Ishikawa (cell line): ENCODE measurements around the gene PHIP.

ENCODE experiments used
- CEBPB ChIP-seq: IDR thresholded peaks from 2 replicates; pipeline ENCODE4 v1.6.1; 2012
- CREB1 ChIP-seq: IDR thresholded peaks from 2 replicates; pipeline ENCODE4 v1.6.1; 2012; ENCODE audit warnings: low read depth
- EGR1 ChIP-seq: IDR thresholded peaks from 2 replicates; pipeline ENCODE4 v1.6.1; 2012
- EP300 ChIP-seq: IDR thresholded peaks from 2 replicates; pipeline ENCODE4 v1.6.1; 2012; ENCODE audit warnings: borderline replicate concordance
- FOXM1 ChIP-seq: IDR thresholded peaks from 2 replicates; pipeline ENCODE4 v1.6.1; 2012; ENCODE audit warnings: low read depth, borderline replicate concordance
- MAX ChIP-seq: IDR thresholded peaks from 2 replicates; pipeline ENCODE4 v1.6.1; 2012
- NFIC ChIP-seq: IDR thresholded peaks from 2 replicates; pipeline ENCODE4 v1.6.1; 2012
- RAD21 ChIP-seq: IDR thresholded peaks from 2 replicates; pipeline ENCODE4 v1.6.1; 2012; ENCODE audit warnings: low read depth
- REST ChIP-seq: IDR thresholded peaks from 2 replicates; pipeline ENCODE4 v1.6.1; 2012; ENCODE audit warnings: low read depth, mild to moderate bottlenecking
- TAF1 ChIP-seq: IDR thresholded peaks from 2 replicates; pipeline ENCODE4 v1.6.1; 2012; ENCODE audit warnings: low read depth, mild to moderate bottlenecking
- TCF12 ChIP-seq: IDR thresholded peaks from 2 replicates; pipeline ENCODE4 v1.6.1; 2012; ENCODE audit warnings: low read depth
- TEAD4 ChIP-seq: IDR thresholded peaks from 2 replicates; pipeline ENCODE4 v1.6.1; 2012
- USF1 ChIP-seq: IDR thresholded peaks from 2 replicates; pipeline ENCODE4 v1.6.1; 2012
- YY1 ChIP-seq: IDR thresholded peaks from 2 replicates; pipeline ENCODE4 v1.6.1; 2012; ENCODE audit warnings: low read depth
- ZBTB7A ChIP-seq: IDR thresholded peaks from 2 replicates; pipeline ENCODE4 v1.6.1; 2012; ENCODE audit warnings: low read depth

The PHIP gene

GRCh38 chr6:79010422-79010821, 67.6 kb downstream of the PHIP start:
- TF ChIP-seq ZBTB7A: no peak
- no peak for TF ChIP-seq TAF1
- no peak for TF ChIP-seq FOXM1
- TF ChIP-seq NFIC: no peak
- TF ChIP-seq TCF12: no peak
- TF ChIP-seq REST: no peak
- TF ChIP-seq USF1: no peak
- no peak for TF ChIP-seq MAX
- no peak for TF ChIP-seq EGR1
- no peak for TF ChIP-seq CEBPB
- TF ChIP-seq TEAD4: no peak
- TF ChIP-seq RAD21: no peak

GRCh38 chr6:79009819-79010218, 68.2 kb downstream of the PHIP start:
- TF ChIP-seq TEAD4 (no peak), CEBPB (no peak), ZBTB7A (no peak), USF1 (no peak), TCF12 (no peak), RAD21 (no peak), EP300 (no peak), FOXM1 (no peak), EGR1 (no peak), YY1 (no peak), REST (no peak), NFIC (no peak)

GRCh38 chr6:79005497-79005896, 72.6 kb downstream of the PHIP start:
- TF ChIP-seq MAX: no peak
- TF ChIP-seq TAF1: no peak
- TF ChIP-seq YY1: no peak
- TF ChIP-seq RAD21: no peak
- no peak for TF ChIP-seq ZBTB7A
- TF ChIP-seq CREB1: no peak
- TF ChIP-seq USF1: no peak
- TF ChIP-seq TCF12: no peak
- no peak for TF ChIP-seq EGR1
- TF ChIP-seq FOXM1: no peak
- no peak for TF ChIP-seq NFIC
- no peak for TF ChIP-seq EP300
- no peak for TF ChIP-seq TEAD4

- TF ChIP-seq MAX (no peak), USF1 (no peak), TEAD4 (no peak), YY1 (no peak), CEBPB (no peak), TAF1 (no peak), RAD21 (no peak), TCF12 (no peak), ZBTB7A (no peak), REST (no peak), FOXM1 (no peak), CREB1 (no peak), EGR1 (no peak), EP300 (no peak)
Observed at GRCh38 chr6:79005024-79005423, 73.0 kb downstream of the PHIP start.
